Activated naive CD4-positive, alpha-beta T cell treated with anti-CD3 and anti-CD28 coated beads, Interleukin-2, amount 50 U/mL, for 72 hours (primary cell): ENCODE data around the gene PTAFR. TPM values are rescaled to one million over a fixed set of nuclear protein-coding genes. Genes with fewer than 3 reads are reported as not detected.

Source experiments
- ATAC-seq, 2 donors: fragments of 150-1000 bp; cut with Tn5 transposase; 2 replicates each; pipeline ENCODE4 v1.10.0; 2021; ENCODE audit warnings: mild to moderate bottlenecking in 2 of 2, moderate library complexity in 2 of 2
- DNase-seq, 2 donors: peaks; one replicate each; pipeline ENCODE4 v3.0.0; 2021 to 2022; ENCODE audit warnings: low spot score in 2 of 2
- H3K27ac Mint-ChIP-seq, 2 donors: one replicate each; pipeline ENCODE4 v1.8.0; 2022; ENCODE audit warnings: mild to moderate bottlenecking in 2 of 2, mixed read lengths in 2 of 2
- H3K36me3 Mint-ChIP-seq, 2 donors: one replicate each; pipeline ENCODE4 v1.8.0; 2022; ENCODE audit warnings: mixed read lengths in 2 of 2
- H3K9me3 Mint-ChIP-seq, 2 donors: one replicate each; pipeline ENCODE4 v1.8.0; 2022; ENCODE audit warnings: mixed read lengths in 2 of 2
- total RNA-seq, 2 donors: library from RNA; stranded (reverse); gene quantifications; one replicate each; pipeline ENCODE4 v1.2.3, GENCODE V29; 2022

The PTAFR gene
- total RNA-seq, 2 donors from 2014 or later = 0.06 to 0.07 TPM

DNA sequence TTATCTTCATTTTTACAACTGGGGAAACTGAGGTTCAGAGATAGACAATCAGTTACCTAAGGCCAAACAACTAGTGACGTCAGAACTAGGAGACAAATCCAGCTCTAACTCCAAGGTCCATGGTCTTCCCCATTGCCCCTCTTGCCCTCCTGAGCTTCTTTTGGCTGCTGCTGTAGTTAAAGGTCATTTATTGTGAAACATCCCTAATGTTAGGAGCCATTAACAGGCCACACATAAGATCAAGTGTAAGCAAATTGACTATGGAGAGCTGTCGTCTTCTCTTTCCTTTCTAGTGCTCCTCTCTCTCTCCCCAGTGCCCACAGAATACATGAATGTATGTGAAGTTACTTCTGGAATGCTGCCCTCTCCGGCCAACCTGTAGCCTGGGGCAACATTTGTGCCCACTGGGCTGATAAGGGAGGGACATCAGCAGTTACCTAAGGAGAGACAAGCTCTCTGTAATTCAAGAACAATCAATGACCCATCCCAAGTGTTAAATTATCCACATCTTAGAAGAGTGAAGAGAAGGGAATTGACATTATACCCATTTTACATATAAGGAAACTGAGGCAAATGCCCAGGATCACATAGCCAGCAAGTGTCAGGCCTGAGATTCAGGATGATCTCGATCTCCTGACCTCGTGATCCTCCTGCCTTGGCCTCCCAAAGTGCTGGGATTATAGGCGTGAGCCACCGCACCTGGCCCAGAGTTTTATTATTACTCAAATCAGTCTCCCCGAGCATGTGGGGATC, 40.1 kb downstream of the PTAFR start:
- H3K9me3 Mint-ChIP-seq = no peaks in the 10 kb centered on the region
- no peak overlapping the region for H3K27ac Mint-ChIP-seq
- H3K36me3 Mint-ChIP-seq = peaks cover 0 to 4% of the 10 kb centered on the region in 2 donors
- ATAC-seq (no peak), DNase-seq (no peak)

GRCh38 chr1:28135371-28136168, 40.9 kb downstream of the PTAFR start:
- Mint-ChIP-seq H3K36me3 (peaks cover 0 to 4% of the 10 kb centered on the region in 2 donors), H3K9me3 (no peaks in the 10 kb centered on the region), H3K27ac (no peak overlapping the region)
- ATAC-seq (no peak), DNase-seq (no peak)

DNA sequence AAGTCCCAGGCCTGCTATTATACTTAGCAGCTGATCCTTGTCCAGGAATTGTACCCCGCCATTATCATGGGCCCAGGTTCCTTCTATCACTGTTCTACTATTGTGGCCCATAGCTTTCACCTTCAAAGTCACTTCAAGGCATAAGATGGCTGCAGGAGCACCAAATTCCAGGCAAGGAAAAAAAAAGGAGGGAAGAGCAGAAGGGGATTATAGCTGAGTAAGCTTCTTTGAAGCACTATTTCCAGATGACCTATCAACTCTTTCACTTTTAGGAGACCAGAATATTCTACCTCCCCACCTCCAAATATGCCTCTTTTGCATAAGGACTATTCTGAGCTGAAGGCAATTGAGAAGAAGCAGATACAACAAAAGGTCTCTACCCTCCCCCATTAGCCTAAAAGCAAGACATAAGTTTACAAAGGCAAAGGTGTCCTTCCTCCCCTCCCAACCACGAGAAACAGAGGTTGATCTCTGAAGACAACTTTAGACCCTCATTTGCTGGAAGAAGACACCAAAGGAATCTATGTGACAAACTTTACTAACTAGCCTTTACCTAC, 41.8 kb downstream of the PTAFR start:
- Mint-ChIP-seq H3K36me3 (peaks cover 0 to 4% of the 10 kb centered on the region in 2 donors), H3K9me3 (no peaks in the 10 kb centered on the region), H3K27ac (no peak overlapping the region)
- ATAC-seq (no peak), DNase-seq (no peak)

- Mint-ChIP-seq H3K27ac (no peak overlapping the region), H3K9me3 (no peaks in the 10 kb centered on the region), H3K36me3 (peaks cover 0 to 4% of the 10 kb centered on the region in 2 donors)
- no peak for ATAC-seq
- DNase-seq = no peak
Observed at GRCh38 chr1:28132171-28133167, 44.0 kb downstream of the PTAFR start.

GRCh38 chr1:28130901-28131300, 45.6 kb downstream of the PTAFR start:
- Mint-ChIP-seq H3K27ac (no peak overlapping the region), H3K36me3 (peaks cover 0 to 4% of the 10 kb centered on the region in 2 donors), H3K9me3 (no peaks in the 10 kb centered on the region)
- ATAC-seq = no peak
- no peak for DNase-seq

- Mint-ChIP-seq H3K9me3 (no peaks in the 10 kb centered on the region), H3K36me3 (peaks cover 0 to 1% of the 10 kb centered on the region in 2 donors), H3K27ac (no peak overlapping the region)
- DNase-seq (no peak), ATAC-seq (no peak)
Observed at GRCh38 chr1:28129150-28129549, 47.3 kb downstream of the PTAFR start.

- Mint-ChIP-seq H3K9me3 (no peaks in the 10 kb centered on the region), H3K36me3 (no peaks in the 10 kb centered on the region), H3K27ac (no peak overlapping the region)
- DNase-seq = no peak
- no peak for ATAC-seq
Observed at GRCh38 chr1:28127617-28128257, 48.8 kb downstream of the PTAFR start.

DNA sequence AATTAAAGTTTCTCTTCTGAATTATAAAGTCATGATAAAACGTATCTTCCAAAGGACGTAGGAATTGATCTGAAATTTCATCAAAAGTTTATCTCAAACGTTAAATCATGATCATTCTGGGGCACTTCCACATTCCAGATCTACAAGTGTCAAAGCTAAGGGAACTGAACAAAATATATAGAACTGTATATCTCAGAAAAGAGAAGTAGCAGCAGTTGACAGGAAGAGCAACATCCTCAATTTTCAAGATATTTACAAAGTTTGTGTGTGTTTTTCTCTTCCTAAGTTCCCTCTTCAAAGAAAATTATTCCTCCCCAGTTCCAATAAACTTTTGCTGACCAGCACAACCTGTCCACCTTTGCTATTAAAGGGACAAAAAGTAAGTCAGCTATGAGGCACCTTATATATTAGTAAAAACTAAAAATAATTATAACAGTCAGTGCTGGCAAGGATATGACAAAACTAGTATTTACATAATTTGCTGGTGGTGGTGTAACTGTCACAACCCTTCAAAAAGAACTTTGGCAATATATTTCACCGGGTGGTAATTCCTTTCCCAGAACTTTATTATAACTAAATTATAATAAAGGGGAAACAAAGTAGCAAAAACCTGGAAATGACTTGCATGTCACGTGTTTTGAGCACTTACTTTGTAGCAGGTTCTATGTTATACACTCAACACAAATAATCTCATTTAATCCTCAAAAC, 49.6 kb downstream of the PTAFR start:
- DNase-seq = no peak
- Mint-ChIP-seq H3K36me3 (no peaks in the 10 kb centered on the region), H3K9me3 (no peaks in the 10 kb centered on the region), H3K27ac (no peak overlapping the region)
- no peak for ATAC-seq

GRCh38 chr1:28126212-28126611, 50.3 kb downstream of the PTAFR start:
- no peaks in the 10 kb centered on the region for H3K9me3 Mint-ChIP-seq
- H3K27ac Mint-ChIP-seq = no peak overlapping the region
- no peaks in the 10 kb centered on the region for H3K36me3 Mint-ChIP-seq
- no peak for ATAC-seq
- no peak for DNase-seq

DNA sequence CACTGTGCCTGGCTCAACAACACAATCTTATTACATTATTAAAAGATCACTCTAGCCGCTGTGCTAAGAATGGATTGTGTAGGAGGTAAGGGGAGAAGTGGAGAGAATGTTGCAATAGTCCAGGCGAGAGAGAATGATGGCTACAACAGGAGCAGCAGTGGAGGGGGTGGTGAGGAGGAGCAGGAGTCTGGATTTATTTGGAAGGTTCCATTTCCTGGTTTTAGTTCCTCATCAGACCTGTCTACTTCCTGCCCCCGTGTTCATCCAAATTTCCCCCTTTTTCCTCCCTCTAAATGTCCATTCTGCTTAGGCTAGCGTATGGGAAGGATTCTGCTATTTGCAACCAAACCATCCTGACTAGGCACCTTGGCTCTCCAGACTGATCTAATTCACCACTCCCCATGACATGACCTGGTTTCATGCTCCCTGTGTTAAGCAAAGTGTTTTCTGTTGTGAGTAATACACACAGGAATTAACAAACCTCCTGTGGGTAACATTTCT, 53.0 kb downstream of the PTAFR start:
- H3K36me3 Mint-ChIP-seq = no peaks in the 10 kb centered on the region
- no peaks in the 10 kb centered on the region for H3K9me3 Mint-ChIP-seq
- no peak overlapping the region for H3K27ac Mint-ChIP-seq
- ATAC-seq (no peak), DNase-seq (no peak)

- DNase-seq = no peak
- no peak for ATAC-seq
- H3K9me3 Mint-ChIP-seq = no peaks in the 10 kb centered on the region
- H3K27ac Mint-ChIP-seq = no peak overlapping the region
- no peaks in the 10 kb centered on the region for H3K36me3 Mint-ChIP-seq
Observed at GRCh38 chr1:28122183-28122582, 54.3 kb downstream of the PTAFR start.

DNA sequence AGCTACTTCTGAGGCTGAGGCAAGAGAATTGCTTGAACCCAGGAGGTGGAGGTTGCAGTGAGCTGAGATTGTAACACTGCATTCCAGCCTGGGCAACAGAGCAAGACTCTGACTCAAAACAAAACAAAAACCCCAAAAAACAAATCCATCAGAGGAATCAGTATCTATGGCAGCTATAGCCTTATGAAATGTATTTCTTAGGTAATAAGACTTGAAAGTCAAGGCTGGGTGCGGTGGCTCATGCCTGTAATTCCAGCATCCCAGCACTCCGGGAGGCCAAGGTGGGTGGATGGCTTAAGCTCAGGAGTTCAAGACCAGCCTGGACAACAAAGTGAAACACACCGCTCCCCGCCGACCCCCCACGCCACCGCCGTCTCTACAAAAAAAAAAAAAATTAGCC, 56.9 kb downstream of the PTAFR start:
- Mint-ChIP-seq H3K36me3 (no peaks in the 10 kb centered on the region), H3K9me3 (no peaks in the 10 kb centered on the region), H3K27ac (no peak overlapping the region)
- DNase-seq = no peak
- ATAC-seq = no peak

- Mint-ChIP-seq H3K9me3 (no peaks in the 10 kb centered on the region), H3K36me3 (no peaks in the 10 kb centered on the region), H3K27ac (no peak overlapping the region)
- DNase-seq = no peak
- ATAC-seq = no peak
Observed at GRCh38 chr1:28118640-28119307, 57.7 kb downstream of the PTAFR start.

DNA sequence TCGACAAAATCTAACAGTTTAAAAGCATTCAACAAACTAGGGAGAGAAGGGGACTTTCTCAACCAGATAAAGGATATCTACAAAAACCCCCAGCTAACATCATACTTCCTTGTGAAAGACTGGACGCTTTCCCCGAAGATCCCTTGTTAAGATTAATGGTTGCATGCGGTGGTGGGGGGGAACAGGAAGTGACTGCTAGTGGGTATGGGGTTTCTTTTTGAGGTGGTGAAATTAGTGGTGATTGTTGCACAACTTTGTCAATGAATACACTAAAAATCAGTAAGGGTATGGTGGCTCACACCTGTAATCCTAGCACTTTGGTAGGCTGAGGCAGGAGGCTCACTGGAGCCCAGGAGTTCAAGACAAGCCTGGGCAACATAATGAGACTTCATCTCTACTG, 61.2 kb downstream of the PTAFR start:
- Mint-ChIP-seq H3K27ac (peak overlapping the region in 1 of 2 donors; percentile 21), H3K36me3 (no peaks in the 10 kb centered on the region), H3K9me3 (peaks cover 0 to 4% of the 10 kb centered on the region in 2 donors)
- DNase-seq = peak; percentile 44 to 58
- peak; percentile 88 to 89 for ATAC-seq

- peaks cover 0 to 4% of the 10 kb centered on the region in 2 donors for H3K9me3 Mint-ChIP-seq
- H3K27ac Mint-ChIP-seq = peak overlapping the region in 1 of 2 donors; percentile 21
- no peaks in the 10 kb centered on the region for H3K36me3 Mint-ChIP-seq
- ATAC-seq = peak in 1 of 2 donors; percentile 7
- DNase-seq = no peak
Observed at GRCh38 chr1:28114844-28115243, 61.6 kb downstream of the PTAFR start.
